Suppressor macrophage (primary cell): Measurements from ENCODE around the gene ACOT7.
A peak's percentile ranks its signal among the peaks of the same experiment; 100 is the strongest.

Experiments
- DNase-seq, 4 experiments: peaks; one replicate each; pipeline ENCODE4 v3.0.0-alpha.2; 2020 to 2022

The ACOT7 gene

DNA sequence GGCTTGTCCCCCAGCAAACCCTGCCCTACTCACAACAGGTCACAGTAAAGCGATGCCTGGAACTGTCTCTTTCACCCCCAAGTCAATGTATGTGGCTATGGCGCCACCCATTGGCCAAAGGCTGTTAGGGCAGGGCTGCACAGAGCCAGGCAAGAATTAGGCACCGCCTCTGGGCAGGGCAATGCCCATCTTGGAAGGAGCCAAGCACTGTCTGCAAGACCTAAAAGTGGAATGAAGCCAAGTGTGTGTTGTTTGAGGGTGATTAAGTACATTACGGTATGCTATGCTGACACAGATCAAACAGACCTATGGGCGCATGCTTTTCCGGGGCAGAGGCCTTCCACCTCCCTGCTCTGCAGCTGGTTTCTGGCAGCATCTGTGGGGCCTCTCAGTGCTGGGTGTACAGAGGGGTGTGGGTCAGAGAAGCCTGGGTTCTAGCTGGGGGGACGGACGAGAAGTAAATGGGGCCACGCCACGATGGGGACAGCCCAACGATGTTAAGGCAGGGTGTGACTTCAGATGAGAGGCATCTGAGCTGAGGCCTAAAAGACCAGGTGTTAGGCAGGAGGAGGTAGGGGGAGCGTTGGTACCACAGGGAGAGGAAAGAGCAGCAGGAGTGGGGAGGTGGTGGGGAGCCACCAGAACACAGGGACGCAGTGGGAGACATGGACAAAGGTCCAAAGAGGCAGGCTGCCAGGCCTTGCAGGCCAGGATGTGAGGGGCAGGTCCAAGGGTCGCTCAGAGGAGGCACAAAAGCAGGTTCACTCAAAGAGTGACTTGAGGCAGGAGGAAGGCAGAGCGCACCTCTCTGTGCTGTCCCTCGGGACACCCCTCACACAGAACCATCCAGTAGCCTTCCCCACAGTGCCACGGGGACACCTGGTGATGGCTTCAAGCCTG, 49.8 kb downstream of the ACOT7 start:
- DNase-seq = peak; percentile 69 to 83 (median 73)

GRCh38 chr1:6342056-6342455, 51.5 kb downstream of the ACOT7 start:
- peak; percentile 40 to 57 (median 50) for DNase-seq

- DNase-seq = no peak
Measured at GRCh38 chr1:6338695-6339094, 54.9 kb downstream of the ACOT7 start.

- DNase-seq = no peak
Measured at GRCh38 chr1:6336776-6337622, 56.6 kb downstream of the ACOT7 start.

- no peak for DNase-seq
Measured at GRCh38 chr1:6334261-6334993, 59.1 kb downstream of the ACOT7 start.

- DNase-seq = no peak
Measured at GRCh38 chr1:6332821-6333220, 60.7 kb downstream of the ACOT7 start.

GRCh38 chr1:6331543-6332273, 61.9 kb downstream of the ACOT7 start:
- no peak for DNase-seq

DNA sequence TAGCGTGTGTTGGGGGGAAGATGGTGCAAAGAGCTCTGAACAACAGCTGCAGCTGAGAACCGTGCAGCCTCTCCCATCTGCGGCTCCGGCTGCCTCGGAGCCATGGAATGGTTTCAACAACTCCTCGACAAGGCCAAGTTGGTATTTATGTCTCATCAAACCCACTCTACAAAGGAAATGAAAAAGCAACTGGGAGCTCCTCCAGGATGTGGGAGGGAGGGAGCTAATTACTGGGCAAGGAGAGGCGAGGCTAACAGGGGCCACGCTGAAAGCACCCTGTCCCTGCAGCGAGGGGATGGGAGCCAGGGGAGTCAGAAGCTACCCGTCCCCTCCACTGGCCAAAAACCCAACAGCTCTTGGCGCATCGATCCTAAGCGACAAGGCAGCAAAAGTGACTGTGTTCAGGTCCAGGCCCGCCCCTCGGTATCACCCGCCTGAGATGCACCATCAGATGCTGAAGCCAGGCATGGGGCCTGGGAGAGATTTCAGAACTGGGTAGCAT, 63.1 kb downstream of the ACOT7 start:
- DNase-seq = no peak

DNA sequence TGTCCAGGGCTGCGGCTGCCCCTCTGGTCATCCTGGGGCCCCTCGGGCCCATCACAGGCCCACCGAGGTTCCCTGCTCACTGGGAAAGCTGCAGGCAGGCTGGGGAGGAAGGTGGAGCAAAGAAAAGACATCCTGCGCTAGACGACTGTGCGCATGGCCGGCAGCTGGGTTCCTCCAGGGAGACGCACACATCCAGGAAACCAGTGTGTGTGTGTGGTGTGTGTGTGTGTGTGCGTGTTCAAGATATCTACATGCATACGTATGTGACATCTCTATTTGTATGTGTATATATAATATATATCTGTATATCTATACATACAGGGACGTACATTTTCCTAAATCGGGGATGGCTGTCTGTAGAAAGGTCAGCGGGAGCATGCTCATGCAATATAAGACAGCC, 63.7 kb downstream of the ACOT7 start:
- DNase-seq = no peak

GRCh38 chr1:6329396-6329795, 64.2 kb downstream of the ACOT7 start:
- DNase-seq = no peak

GRCh38 chr1:6328696-6329095, 64.9 kb downstream of the ACOT7 start:
- DNase-seq = no peak

- DNase-seq = peak; percentile 36 to 76 (median 50)
Measured at GRCh38 chr1:6328091-6328490, 65.5 kb downstream of the ACOT7 start.

- DNase-seq = no peak
Measured at GRCh38 chr1:6325482-6325881, 68.1 kb downstream of the ACOT7 start.

GRCh38 chr1:6322161-6322560, 71.4 kb downstream of the ACOT7 start:
- DNase-seq = peak; percentile 14 to 39 (median 24)

DNA sequence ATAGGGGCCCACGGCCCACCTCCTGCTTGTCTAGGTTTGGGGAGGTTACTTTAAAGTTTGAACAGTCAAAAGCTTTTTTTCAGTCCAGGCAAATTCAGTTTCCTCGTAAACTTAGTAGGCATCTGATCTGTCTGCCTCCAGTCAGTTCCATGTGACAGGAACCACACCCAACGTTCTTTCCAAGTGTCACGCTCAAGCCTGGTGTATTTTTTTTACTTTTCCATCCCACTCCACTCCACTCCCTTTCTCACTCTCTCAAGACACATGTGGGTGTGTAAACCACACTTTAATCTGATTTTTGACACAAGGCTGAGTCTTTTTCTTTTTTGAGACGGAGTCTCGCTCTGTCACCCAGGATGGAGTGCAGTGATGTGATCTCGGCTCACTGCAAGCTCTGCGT, 72.4 kb downstream of the ACOT7 start:
- DNase-seq = no peak

DNA sequence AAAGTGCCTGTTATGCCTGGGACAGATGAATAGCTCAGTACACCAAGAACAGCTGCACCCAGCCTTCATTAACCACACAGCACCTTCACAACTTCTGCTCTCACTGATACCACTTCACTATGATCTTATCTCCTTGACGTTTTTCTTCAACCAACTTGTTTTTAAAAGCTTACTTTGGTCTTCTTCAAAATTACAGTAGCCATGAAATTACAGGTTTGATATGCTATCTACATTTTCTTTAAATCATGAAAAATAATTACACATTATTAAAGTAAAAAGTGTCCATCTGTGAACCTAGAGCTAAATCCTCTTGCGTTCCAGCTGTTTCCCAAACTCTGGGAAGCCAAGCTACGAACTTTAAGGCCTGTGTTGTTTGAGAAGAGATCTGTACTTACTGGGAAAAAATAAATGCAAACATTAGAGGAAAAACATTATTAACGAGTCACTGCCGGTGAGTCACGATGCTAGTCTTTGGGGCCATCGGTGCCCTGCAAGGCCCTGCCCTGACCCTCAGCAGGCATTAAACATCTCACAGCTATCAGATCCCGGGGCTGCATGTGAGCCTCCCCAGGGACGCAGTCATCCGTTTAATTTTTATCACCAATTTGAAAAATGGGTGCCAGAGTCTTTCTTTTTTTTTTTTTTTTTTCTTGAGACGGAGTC, 76.3 kb downstream of the ACOT7 start:
- DNase-seq = no peak

GRCh38 chr1:6316240-6317097, 77.1 kb downstream of the ACOT7 start:
- no peak for DNase-seq

- DNase-seq = no peak
Measured at GRCh38 chr1:6314503-6314902, 79.1 kb downstream of the ACOT7 start.

DNA sequence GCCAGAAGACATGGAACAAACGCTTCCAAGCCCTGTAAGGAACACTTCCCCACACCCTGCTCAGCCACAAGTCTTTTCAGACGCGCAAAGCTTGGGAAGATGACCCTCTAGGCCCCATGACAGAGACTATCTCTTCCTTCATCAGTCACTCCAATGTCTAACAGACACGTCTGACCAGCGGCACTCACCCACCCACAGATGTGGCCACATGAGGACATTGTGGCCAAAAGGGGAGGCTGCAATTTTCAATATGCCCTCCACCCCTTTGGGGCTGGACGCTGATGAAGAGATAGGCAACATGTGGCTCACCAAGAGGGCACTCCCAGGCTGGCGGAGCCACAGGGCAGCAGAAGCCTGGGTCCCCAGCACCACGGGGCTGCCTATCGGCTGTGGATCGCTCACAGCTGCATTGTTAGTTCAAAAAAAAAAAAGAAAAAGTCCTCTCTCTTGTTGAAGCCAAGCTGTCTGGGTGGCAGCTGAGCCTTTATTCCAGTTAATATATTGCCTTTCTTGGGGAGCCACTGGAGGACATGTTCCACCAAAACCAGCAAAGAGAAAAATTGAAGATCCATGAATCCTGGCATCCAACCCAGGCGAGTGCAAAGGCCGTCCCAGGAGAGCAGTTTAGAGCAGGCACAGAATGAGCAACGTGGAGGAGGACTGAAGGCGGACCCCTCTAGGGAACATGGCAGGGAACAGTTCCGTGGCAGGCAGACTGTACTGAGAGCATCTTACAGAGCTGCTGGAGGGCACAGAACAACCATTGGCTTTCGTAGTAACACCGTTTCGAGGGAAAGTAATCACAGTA, 80.0 kb downstream of the ACOT7 start:
- DNase-seq = no peak
